NOMO-1 treated with dmso at 0.1 percent for 144 hours (cell line): Measurements from ENCODE around the gene GABRB2.
"Not testable (repeated sequence)": the region's sequence is repeated elsewhere in the genome, so short reads cannot be mapped to it uniquely, and the experiment has no call there.

Experiments used
- DNase-seq: peaks from one replicate; lab custom pipeline; 2025; ENCODE audit not compliant: unreplicated experiment; lab: John Stamatoyannopoulos, UW

Gene GABRB2

GRCh38 chr5:161305601-161306000 is 240.9 kb downstream of the GABRB2 start:
- no peak for DNase-seq

DNA sequence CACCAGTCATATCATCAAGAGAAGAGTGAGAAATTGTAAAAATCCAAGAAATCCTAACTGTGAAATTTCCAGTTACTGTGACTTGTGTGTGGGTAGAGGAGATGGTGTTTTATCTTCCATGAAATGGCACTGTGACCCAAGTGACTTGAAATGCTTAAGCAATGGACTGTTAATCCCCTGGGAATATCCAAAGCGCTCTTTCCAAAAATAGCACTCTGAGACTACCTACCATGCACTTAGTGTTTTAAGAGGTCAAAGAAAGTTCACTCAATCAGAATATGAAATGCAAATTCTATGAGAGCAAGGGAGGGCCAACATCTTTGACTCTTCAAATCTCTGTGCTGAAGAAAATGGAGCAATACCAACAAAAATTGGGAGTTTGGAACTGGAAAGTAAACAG is 244.0 kb downstream of the GABRB2 start:
- DNase-seq = no peak

DNA sequence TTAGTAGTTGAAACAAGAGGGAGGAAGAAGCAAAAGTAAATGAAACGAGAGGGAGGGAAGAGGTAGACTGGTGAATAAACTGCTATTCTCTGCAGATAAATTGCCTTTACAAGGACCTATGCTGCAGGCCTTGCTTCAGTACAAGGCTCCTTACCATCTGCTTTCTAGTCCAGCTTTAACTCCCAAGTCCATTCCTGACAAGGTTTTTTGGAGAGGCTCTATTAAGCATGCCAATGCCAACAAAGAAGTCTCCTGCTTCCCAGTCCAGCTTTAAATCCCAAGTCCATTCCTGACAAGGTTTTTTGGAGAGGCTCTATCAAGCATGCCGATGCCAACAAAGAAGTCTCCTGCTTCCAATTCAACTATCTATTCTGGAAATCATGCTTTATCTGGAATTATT is 244.9 kb downstream of the GABRB2 start:
- DNase-seq = no peak

DNA sequence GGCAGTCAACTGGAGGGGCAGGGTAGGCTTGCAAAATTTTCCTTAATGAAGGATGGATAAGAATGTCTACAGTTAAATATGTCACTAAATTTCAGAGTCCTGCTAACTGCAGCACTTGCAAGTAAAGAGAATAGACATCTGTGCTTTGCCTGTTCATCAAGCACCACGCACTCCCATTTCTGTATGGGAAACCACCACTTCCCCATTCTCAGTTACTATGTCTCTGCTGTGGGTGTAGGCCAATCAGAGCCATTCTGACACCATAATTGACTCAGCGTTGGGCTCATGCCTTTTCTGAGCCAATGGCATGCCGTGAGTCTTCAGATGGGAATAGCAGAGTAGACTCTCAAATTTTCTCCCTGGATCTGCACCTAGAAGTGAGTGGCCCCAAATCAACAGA is 247.5 kb downstream of the GABRB2 start:
- DNase-seq = no peak

GRCh38 chr5:161297388-161297787 is 249.1 kb downstream of the GABRB2 start:
- DNase-seq = not testable (repeated sequence)

GRCh38 chr5:161295721-161296250 is 250.7 kb downstream of the GABRB2 start:
- no peak for DNase-seq

GRCh38 chr5:161288071-161288470 is 258.5 kb downstream of the GABRB2 start:
- DNase-seq = no peak

- no peak for DNase-seq
Observed at GRCh38 chr5:161287436-161287835, 259.1 kb downstream of the GABRB2 start.

DNA sequence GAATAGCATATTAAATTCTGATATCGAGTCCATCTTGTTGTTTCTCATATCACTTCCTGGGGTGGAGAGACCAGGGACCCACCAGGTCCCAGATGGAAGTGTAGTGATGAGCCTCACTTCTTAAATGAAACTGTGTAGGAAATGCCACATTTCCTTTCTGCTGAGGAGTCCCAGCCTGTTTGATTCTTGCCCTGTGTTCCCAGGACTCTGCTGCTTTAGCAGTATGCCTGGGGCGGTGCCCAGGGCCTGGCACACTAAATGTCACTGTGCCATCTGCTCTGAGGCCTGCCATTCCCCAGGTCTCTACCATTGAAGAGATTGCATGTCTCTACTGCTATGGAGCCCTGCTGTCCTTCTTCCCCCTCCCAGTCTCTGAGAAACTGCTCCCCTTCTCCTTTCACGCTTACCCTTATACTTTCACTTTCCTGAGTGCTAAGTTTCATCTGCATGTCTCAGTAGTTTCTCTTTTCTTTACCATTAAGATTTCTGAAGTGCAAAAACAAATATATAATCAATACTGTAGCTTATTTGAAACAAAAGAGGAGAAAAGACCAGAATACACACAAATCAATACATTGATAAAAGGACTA is 260.4 kb downstream of the GABRB2 start:
- no peak for DNase-seq

DNA sequence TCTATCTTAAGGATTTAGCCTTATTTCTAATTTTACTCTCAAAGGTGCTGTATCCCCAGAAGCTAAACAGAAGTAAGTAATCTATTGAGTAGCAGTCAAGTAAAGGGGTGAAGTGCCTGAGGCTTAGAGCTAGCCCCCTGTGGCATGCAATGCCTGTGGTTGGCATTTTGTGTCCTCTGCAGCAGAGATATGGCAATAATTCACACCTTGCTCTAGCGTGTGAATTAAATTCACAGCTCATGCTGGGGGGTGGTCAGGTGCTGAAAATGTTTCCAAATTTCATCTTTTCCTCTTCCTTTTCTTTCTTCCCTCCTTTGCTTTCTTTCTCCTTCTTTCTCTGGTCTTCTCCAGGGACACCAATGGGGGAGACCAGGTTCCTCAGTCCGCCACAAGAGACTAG is 262.1 kb downstream of the GABRB2 start:
- no peak for DNase-seq

- no peak for DNase-seq
Observed at GRCh38 chr5:161283296-161283695, 263.2 kb downstream of the GABRB2 start.

GRCh38 chr5:161278739-161279660 is 267.5 kb downstream of the GABRB2 start:
- no peak for DNase-seq

GRCh38 chr5:161277011-161277410 is 269.5 kb downstream of the GABRB2 start:
- DNase-seq = no peak

DNA sequence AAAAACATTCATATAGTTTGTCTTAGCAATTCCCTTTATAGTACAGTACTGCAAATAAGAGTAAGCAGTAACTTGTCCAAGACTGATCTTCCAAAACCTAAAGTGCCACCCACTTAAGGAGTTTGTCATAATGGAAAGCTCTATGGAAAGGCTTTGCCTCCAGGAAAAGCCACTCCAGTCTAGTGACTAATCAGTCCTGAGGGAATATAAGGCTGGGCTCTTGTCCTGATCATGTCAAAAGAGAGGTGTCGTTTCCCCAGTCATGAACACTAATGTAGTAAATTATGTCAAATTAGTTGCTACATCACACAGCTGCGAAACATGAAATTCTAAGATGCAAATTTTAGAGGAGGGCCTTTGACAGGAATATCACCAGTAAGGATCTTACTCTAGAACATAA is 271.6 kb downstream of the GABRB2 start:
- DNase-seq = no peak

- no peak for DNase-seq
Observed at GRCh38 chr5:161273410-161273809, 273.1 kb downstream of the GABRB2 start.

- DNase-seq = no peak
Observed at GRCh38 chr5:161271816-161272215, 274.7 kb downstream of the GABRB2 start.

DNA sequence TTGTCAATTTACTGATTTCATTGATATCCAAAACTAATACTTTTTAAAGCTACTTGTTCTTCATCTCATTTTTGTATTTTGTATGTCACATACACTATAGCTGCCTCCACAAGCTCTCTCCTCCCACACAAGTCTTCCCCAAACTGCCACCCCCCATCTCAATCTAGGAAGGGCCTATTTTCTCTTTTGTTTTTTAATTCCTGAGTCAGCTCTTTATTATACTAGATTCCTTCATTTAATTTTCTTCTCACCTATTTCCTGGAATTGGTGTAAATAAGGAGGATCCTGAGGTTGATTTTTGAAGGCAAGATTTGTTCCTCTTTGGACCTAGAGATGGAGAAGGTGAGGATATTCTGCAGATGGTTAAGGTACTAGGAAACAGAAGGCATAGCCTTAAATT is 277.4 kb downstream of the GABRB2 start:
- no peak for DNase-seq

DNA sequence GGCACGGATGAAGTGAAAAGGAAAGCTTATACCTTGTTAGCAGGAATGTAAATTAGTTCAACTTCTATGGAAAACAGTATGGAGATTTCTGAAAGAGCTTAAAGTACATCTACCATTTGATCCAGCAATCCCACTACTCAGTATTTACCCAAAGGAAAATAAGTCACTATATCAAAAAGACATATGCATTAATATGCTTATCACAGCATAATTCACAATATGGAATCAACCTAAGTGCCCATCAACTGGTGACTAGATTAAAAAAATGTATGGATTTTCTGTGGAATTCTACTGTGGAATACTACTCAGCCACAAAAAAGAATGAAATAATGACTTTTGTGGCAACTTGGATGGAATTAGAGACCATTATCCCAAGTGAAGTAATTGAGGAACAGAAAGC is 279.6 kb downstream of the GABRB2 start:
- DNase-seq = no peak

DNA sequence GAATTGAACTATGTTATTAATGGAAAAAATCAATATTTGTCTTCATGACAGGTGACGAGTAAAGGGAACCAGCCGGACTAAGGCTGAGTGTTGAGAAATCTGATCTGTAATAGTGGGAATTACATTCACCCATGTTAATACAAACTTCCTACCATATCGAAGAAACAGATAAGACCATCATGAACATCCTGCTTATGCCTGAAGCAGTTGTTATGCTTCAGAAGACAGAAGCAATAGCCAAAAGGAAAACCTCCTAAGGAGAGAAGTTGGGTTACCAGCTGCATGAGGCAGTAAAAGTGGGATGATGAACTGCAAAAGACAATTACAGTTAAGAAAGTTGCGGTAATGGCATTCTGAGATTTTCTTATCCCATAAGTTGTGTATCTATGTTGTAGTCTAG is 281.5 kb downstream of the GABRB2 start:
- DNase-seq = no peak

DNA sequence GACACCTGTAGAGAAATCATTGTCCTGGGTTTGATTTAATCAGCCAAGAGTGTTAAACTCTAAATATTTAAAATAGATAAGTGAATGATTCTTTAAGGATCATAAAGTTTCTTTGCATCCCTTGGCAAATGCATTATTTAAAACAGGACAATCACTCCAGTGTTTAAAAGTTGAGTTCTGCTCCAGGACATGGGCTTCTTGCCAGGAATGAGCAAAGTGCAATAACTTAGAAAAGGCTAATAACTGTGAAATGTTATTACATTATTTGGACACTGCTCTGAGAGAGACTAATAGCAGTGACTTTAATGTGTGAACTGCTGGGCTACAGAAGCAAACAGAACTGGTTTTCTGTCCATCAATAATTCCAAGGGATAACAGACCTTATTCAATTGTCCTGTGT is 283.3 kb downstream of the GABRB2 start:
- no peak for DNase-seq

- no peak for DNase-seq
Observed at GRCh38 chr5:161261668-161262323, 284.7 kb downstream of the GABRB2 start.

DNA sequence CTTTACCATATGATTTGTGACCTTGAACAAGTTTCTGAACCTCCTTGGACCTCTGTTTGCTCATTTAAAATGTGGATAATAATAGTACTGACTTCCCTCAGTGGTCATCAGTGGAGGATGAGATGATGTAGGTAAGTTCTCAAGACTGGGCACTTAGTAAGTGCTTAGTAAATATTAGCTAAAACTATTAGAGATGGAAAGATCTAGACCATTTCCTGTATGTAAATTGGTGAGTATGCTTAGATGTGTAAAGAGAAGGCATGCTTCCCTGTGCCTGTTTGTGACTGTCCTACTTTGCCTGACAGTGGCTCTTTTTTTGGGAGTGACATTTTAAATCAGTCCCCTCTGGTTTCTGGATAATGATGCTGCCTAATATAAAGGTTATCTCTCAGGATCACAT is 288.1 kb downstream of the GABRB2 start:
- DNase-seq = no peak
